ENCODE results near the gene ARHGEF18. TPM values are rescaled to one million over a fixed set of nuclear protein-coding genes. Genes with fewer than 3 reads are reported as not detected.

The ARHGEF18 gene
- total and polyA plus RNA-seq, 2 donors (not counting 3 experiments of a cell fraction or from before 2014, with no cell fraction given), result 12.1 to 30.7 TPM

DNA sequence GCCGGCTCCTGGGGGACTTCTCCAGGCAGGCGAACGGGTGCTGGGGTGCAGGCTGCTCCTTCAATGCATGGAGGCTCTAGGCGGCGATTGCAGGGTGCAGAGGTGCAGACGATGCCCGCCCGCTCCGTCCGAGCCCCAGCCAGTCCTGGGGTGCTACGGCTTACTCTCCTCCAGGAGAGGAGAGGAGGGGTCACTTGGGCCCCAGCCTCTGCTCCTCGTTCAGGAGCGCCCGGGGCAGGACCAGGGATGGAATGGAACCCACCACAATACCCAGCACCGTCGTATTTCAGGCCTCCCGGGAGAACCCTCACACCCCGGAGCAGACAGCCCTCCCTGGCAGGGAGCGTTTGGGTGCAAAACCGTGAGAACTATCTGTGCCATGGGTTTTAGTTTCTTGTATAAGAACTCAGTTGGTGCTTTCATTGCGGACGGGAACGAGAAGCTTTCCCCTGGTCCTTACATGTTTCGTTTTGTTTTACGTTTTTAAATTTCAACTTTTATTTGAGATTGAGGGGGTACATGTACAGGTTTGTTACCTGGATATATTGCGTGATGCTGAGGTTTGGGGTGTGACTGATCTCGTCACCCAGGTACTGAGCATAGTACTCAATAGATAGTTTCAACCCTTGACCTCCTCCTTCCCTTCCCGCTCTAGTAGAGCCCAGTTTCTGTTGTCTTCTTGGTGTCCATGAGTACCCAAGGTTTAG lies 46.8 kb downstream of the ARHGEF18 start:
- Histone ChIP-seq H3K9me3 (replicated peaks; ENCODE audit: control insufficient read depth, insufficient read depth, low read length) (no peaks in the 10 kb centered on the region), H3K4me3 (replicated peaks in 1 of 3; ENCODE audit: insufficient read depth in 1 of 3, low read depth in 1 of 3, low read length in 3 of 3) (peak overlapping the region; percentile 79 to 88 (median 88)), H3K27me3 (ENCODE audit: control insufficient read depth in 2 of 2, insufficient read depth in 2 of 2, low read length in 2 of 2) (no peaks in the 10 kb centered on the region), H4K20me1 (replicated peaks; ENCODE audit: control insufficient read depth, extremely low read depth, insufficient read depth, low read length) (no peaks in the 10 kb centered on the region), H3K27ac (ENCODE audit: insufficient read depth, low read depth, low read length) (peak overlapping the region; percentile 26), H3K9me1 (replicated peaks; ENCODE audit: control insufficient read depth, extremely low read depth, insufficient read depth, low read length) (no peaks in the 10 kb centered on the region), H3K4me2 (ENCODE audit: insufficient read depth, low read length) (peak overlapping the region; percentile 90), H2AFZ (ENCODE audit: low read depth, low read length) (peak overlapping the region; percentile 26), H3K36me3 (ENCODE audit: control insufficient read depth in 2 of 2, extremely low read depth in 1 of 2, insufficient read depth in 2 of 2, low read length in 2 of 2) (no peaks in the 10 kb centered on the region), H3K9ac (replicated peaks; ENCODE audit: extremely low read depth, insufficient read depth, low read length) (peak overlapping the region; percentile 90), H3K79me2 (ENCODE audit: control insufficient read depth, insufficient read depth, low read length) (peaks cover 32% of the 10 kb centered on the region), H3K4me1 (ENCODE audit: control insufficient read depth, extremely low read depth, insufficient read depth, low read length) (peaks cover 23% of the 10 kb centered on the region)
- dilution Hi-C loops (cut with MboI; ENCODE audit: extremely low pct_ligation_motif_present, low sequenced_read_pairs) (no loop called here), intact Hi-C loops (cut with micrococcal nuclease) (no loop called here)
- ChIA-PET CTCF (interaction anchor here (1.1 to 1.9 kb wide), 5 partner anchors 11 to 139 kb away, joined by 3 to 5 read pairs (median 4); a partner anchor contains a TSS), POLR2A (no interaction called here)
- no peak for TF ChIP-seq MYC (IDR thresholded peaks at IDR 0.05; ENCODE audit: low read depth, low read length)
- TF ChIP-seq GATA2 (IDR thresholded peaks at IDR 0.05; ENCODE audit: insufficient read depth, insufficient read length, low read depth, low read length), result no peak
- TF ChIP-seq POLR2AphosphoS5 (IDR thresholded peaks at IDR 0.05; ENCODE audit: insufficient read depth, low read depth, low read length), result no peak
- TF ChIP-seq POLR2A (IDR thresholded peaks at IDR 0.05; ENCODE audit: low read depth, low read length), result no peak
- no peak for TF ChIP-seq EZH2 (IDR thresholded peaks at IDR 0.05; ENCODE audit: borderline replicate concordance, low read depth, low read length, severe bottlenecking)
- no peak for TF ChIP-seq FOS (IDR thresholded peaks at IDR 0.05; ENCODE audit: borderline replicate concordance, insufficient read depth, low read length)
- TF ChIP-seq JUN (IDR thresholded peaks at IDR 0.05; ENCODE audit: borderline replicate concordance, insufficient read depth, insufficient read length, low read depth), result no peak
- DNase-seq (ENCODE audit: low read depth, low spot score) (peak; percentile 26), FAIRE-seq (no peak)
- BruUV-seq (replicated peaks), result no TSS peak

GRCh38 chr19:7397687-7398086 lies 49.0 kb downstream of the ARHGEF18 start:
- ChIA-PET CTCF (no interaction called here), POLR2A (no interaction called here)
- no peak for TF ChIP-seq JUN (IDR thresholded peaks at IDR 0.05; ENCODE audit: borderline replicate concordance, insufficient read depth, insufficient read length, low read depth)
- no peak for TF ChIP-seq POLR2A (IDR thresholded peaks at IDR 0.05; ENCODE audit: low read depth, low read length)
- no peak for TF ChIP-seq EZH2 (IDR thresholded peaks at IDR 0.05; ENCODE audit: borderline replicate concordance, low read depth, low read length, severe bottlenecking)
- TF ChIP-seq POLR2AphosphoS5 (IDR thresholded peaks at IDR 0.05; ENCODE audit: insufficient read depth, low read depth, low read length), result no peak
- no peak for TF ChIP-seq MYC (IDR thresholded peaks at IDR 0.05; ENCODE audit: low read depth, low read length)
- TF ChIP-seq FOS (IDR thresholded peaks at IDR 0.05; ENCODE audit: borderline replicate concordance, insufficient read depth, low read length), result no peak
- TF ChIP-seq MAX (IDR thresholded peaks at IDR 0.05; ENCODE audit: insufficient read depth, insufficient read length), result no peak
- no peak for TF ChIP-seq GATA2 (IDR thresholded peaks at IDR 0.05; ENCODE audit: insufficient read depth, insufficient read length, low read depth, low read length)
- TF ChIP-seq CTCF (IDR thresholded peaks at IDR 0.05; ENCODE audit: extremely low read depth in 1 of 2, insufficient read depth in 1 of 2, low read depth in 1 of 2, low read length in 2 of 2), result no peak
- intact Hi-C loops (cut with micrococcal nuclease), result no loop called here
- DNase-seq (ENCODE audit: low read depth, low spot score) (no peak), FAIRE-seq (no peak)
- dilution Hi-C loops (cut with MboI; ENCODE audit: extremely low pct_ligation_motif_present, low sequenced_read_pairs), result no loop called here
- Histone ChIP-seq H3K9ac (replicated peaks; ENCODE audit: extremely low read depth, insufficient read depth, low read length) (no peak overlapping the region), H3K27me3 (ENCODE audit: control insufficient read depth in 2 of 2, insufficient read depth in 2 of 2, low read length in 2 of 2) (no peaks in the 10 kb centered on the region), H2AFZ (ENCODE audit: low read depth, low read length) (no peak overlapping the region), H3K36me3 (ENCODE audit: control insufficient read depth in 2 of 2, extremely low read depth in 1 of 2, insufficient read depth in 2 of 2, low read length in 2 of 2) (no peaks in the 10 kb centered on the region), H3K4me3 (replicated peaks in 1 of 3; ENCODE audit: insufficient read depth in 1 of 3, low read depth in 1 of 3, low read length in 3 of 3) (no peak overlapping the region), H3K9me3 (replicated peaks; ENCODE audit: control insufficient read depth, insufficient read depth, low read length) (no peaks in the 10 kb centered on the region), H3K27ac (ENCODE audit: insufficient read depth, low read depth, low read length) (no peak overlapping the region), H3K4me2 (ENCODE audit: insufficient read depth, low read length) (no peak overlapping the region), H3K79me2 (ENCODE audit: control insufficient read depth, insufficient read depth, low read length) (peaks cover 46% of the 10 kb centered on the region), H3K9me1 (replicated peaks; ENCODE audit: control insufficient read depth, extremely low read depth, insufficient read depth, low read length) (no peaks in the 10 kb centered on the region), H3K4me1 (ENCODE audit: control insufficient read depth, extremely low read depth, insufficient read depth, low read length) (peaks cover 14% of the 10 kb centered on the region), H4K20me1 (replicated peaks; ENCODE audit: control insufficient read depth, extremely low read depth, insufficient read depth, low read length) (no peaks in the 10 kb centered on the region)
- BruUV-seq (replicated peaks), result no TSS peak
